Embryonic facial prominence (tissue), 1 donor: Measurements from ENCODE around the gene OR5K3.
"Not testable (repeated sequence)": the region's sequence is repeated elsewhere in the genome, so short reads cannot be mapped to it uniquely, and the experiment has no call there.

Experiments used
- DNase-seq: peaks from one replicate; pipeline ENCODE4 v3.0.0-alpha.2; 2016; ENCODE audit errors: extremely low spot score

OR5K3 gene, protein sequence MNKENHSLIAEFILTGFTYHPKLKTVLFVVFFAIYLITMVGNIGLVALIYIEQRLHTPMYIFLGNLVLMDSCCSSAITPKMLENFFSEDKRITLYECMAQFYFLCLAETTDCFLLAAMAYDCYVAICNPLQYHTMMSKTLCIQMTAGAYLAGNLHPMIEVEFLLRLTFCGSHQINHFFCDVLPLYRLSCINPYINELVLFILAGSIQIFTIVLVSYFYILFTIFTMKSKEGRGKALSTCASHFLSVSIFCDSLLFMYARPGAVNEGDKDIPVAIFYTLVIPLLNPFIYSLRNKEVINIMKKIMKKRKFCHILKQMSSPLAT

DNA sequence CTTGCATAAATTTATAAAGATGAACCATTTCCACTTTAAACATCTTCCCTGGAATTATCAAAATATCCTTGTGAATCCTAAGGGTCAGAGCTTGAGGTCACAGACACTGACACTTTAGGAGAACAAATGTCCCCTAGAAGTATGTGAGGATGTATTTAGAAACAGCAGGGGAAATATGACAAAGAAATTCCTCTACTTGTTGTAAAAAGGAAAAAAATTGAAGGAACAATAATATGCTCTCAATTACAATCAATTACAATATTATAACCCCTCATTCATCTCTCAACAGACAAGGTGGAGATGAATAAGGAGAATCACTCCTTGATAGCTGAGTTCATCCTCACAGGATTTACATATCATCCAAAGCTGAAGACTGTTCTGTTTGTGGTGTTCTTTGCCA lies at the start of gene OR5K3:
OR5K3 (plus strand) TSS at position 301 of the 400 bp plus-strand sequence; CDS start at position 301, 0 bp downstream.
- DNase-seq = no peak

DNA sequence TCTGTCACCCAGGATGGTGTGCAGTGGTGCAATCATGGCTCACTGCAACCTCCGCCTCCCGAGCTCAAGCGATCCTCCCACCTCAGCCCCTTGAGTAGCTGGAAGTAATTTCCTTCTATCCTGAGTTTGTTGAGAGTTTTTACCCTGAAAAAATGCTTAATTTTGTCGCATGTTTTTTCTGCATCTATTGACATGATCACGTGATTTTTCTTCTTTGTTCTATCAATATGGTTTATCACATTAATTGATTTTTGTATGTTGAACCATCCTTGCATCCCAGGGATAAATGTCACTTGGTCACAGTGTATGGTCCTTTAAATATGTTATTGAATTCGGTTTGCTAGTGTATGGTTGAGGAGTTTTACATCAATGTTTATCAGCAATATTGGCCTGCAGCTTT lies 48.7 kb upstream of the OR5K3 start:
- DNase-seq = no peak

DNA sequence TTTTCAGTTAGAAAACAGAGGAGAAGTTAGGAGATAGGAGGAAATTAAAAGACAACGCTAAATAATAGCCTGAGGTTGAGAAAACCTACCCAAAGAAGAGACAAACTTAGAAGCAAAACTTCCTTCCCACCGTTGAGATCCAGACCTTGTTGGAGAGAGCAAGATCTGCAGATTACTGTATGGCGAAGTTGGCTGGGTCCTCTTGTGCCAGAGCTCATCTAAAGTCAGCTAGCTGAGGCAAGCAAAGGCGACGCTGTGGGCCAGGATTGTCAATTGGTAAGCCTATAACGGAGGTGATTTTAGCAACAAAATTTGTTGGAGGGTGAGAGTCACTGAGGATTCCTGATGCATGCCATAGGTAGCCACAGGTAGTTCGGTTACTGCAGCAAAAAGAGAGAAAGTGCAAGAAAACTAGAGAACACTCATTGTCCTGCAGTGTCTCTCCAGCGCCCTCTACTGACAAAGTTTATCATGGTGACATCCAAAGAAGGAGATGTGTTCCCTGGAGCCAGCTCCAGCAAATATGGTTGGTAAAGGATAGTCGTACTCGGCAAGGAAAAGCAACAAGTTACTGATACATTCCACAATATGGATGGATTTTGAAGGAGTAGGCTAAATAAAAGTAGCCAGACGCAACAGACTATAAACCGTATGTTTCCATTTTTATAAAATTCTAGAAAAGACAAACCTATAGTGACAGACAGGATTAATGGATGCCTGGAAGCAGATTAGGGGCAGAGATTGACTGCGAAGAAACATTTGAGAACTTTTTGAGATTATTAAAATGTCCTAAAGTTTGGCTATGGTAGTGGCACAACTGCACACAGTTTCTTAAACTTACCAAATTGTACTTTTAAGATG lies 46.6 kb upstream of the OR5K3 start:
- no peak for DNase-seq

DNA sequence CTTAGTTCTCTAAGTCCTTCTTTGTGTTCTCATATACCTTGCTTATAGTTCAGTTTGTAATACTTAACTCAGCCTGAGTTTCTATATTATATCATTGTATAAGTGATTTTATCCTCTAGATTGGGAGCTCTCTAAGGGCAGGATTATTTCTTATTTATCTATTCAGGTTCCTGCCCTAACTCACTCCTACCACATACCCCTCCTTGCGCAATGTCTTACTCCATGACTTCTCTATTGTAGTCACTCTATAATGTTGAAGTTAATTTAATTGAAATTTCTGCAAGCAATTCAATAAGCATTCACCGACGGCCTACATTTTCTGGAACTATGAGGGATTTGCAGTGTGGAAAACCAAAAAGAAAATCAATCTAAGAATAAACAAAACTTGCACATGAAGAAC lies 40.4 kb upstream of the OR5K3 start:
- DNase-seq = no peak

DNA sequence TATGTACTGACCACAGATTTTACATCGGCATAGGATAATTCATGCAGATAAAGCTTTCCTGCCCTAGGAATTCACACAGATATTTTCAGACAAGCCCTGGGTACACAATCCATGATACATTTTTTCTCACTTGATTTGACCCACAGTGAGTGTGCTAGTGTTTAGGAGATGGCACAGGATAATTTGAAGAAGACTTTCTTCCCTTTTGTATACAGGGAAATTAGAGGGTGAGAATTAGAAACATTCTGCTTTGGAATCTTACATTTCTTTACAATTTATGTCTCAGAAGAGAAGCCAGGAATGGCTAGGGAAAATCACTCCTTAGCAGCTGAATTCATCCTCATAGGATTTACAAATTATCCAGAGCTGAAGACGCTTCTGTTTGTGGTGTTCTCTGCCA lies 36.9 kb upstream of the OR5K3 start, which contains the start of gene OR5K4:
OR5K4 (plus strand) TSS at position 301 of the 400 bp plus-strand sequence; CDS start at position 301, 0 bp downstream.
- no peak for DNase-seq

DNA sequence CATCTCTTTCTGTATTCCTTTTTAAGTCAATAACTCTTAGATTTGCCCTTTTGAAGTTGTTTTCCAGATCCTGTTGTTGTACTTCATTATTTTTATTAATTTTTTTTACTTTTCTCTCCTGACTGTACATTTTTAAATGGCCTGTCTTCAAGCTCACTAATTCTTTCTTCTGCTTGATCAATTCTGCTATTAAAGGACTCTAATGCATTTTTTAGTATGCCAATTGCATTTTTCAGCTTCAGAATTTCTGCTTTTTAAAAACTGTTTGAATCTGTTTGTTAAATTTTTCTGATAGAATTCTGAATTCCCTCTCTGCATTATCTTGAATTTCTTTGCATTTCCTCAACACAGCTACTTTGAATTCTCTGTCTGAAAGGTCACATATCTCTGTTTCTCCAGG lies 31.2 kb upstream of the OR5K3 start:
- DNase-seq = no peak

DNA sequence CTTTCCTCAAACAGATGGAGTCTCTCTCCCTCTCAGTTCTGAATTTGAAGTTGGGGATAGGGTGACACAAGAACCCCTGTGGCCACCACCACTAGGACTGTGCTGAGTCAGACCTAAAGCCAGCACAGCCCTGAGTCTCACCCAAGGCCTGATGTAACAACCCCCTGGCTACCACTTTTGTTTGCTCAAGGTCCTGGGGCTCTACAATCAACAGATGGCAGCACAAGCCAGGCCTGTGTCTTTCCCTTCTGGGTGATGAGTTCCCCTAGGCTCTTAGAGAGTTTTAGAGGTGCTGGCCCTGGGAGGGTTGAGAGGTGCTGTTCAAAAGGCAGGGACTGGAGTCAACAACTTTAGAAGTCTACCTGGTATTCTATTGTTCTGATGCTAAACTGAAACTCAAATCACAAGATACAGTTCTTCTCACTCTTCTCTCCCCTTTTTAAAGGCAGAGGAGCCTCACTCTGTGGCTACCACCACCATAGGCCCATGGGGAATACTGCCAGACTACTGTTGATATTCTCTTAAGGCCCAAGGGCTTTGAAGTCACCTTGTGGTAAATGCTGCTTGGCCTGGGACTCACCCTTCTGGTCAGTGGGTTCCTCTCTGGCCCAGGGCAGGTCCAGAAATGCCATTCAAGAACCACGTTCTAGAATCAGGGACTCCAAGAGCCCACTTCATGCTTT lies 30.3 kb upstream of the OR5K3 start:
- DNase-seq = no peak

DNA sequence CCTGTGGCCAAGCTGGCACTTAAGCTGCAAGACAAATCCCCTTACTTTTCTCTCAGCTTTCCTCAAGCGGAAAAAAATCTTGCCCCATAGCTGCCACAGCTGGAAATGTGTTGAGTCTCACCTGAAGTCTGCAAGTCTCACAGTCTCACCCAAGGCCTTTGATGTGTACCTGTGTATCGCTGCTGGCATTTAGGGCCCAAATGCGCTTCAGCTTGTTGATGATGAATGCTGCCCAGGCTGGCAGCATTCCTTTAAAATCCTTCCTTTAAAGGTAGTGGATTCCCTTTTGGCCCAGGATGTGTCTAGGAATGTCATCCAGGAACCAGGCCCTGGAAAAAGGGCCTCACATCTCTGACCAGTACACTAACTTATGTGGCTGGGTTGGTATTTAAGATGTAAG lies 29.8 kb upstream of the OR5K3 start:
- DNase-seq = no peak

DNA sequence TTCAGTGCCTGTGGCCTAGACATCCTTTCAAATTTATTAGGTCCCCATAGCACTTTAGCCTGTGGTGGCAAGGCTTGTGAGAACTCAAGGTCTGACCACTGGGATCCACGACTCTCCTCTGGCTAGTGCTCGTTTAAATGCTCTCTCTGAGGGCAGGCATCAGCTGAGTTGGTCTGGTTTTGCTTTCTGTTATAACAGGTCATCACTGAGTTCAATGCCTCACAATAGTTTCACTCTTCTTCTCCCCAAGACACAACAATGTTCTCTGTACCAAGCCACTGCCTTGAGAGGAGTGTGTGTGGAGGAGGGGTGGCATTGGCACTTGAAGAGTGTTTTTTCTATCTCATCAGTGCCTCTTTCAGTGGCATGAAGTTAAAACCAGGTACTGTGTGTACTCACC lies 29.2 kb upstream of the OR5K3 start:
- no peak for DNase-seq

DNA sequence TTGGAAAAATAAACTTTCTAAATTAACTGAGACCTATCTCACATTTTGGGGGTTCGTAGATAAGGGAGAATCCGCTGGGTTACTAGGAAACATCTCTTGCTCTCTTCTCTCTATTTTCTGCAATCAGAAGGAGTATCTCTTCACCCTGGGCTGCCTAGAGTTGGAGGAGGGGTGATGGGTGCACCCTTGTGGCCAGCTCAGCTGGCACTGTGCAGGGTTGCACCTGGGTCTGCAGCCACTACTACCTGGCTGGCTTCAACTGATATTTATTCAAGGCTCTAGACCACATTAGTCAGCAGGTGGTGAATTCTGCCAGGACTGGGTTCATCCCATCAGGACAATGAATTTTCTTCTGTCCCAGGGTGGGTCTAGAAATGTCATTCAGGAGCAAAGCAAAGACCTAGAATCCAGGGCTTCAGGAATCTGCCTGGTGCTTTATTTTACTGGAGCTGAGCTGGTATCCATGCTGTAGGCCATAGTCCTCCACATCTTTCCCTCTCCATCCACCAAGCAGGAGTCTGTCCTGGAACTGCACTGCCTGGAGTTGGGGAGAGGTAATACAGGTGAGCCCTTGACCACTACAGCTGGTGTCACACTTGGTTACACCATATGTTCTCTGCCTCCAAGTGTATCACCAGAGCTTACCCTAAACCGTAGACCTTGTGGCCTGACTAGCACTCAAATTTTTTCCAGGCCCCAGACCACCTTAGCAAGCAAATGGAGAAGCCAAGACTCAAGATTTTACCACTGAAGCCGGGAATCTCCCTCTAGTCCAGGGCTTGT lies 22.8 kb upstream of the OR5K3 start:
- DNase-seq = no peak

DNA sequence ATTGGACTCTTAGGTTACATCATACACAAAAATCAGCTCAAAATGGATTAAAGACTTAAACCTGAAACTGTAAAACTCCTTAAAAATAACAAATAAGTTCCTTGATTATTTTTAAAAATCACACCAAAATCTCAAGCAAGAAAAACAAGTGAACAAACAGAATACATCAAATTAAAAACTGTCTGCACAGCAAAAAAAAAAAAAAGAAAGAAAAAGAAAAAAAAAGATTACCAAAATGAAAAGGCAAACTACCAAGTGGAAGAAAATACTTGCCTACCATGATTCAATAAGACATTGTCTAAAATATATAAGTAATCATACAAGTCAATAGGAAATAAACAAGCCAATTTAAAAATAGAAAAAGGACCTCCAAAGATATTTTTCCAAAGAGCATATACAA lies 19.3 kb upstream of the OR5K3 start:
- no peak for DNase-seq

DNA sequence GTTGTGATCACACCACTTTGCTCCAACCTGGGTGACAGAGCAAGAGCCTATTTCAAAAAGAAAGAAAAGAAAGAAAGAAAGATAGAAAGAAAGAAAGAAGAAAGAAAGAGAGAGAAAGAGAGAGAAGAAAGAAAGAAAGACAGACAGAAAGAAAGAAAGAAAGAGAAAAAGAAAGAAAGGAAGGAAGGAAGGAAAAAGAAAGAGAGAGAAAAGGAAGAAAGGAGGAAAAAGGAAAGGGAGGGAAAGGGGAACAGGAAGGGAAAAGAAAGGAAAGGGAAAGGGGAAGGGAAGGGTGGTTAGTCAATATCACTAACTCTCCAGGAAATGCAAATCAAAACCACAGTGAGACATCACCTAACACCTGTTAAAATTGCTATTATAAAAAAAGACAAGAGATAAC lies 18.6 kb upstream of the OR5K3 start:
- no peak for DNase-seq

DNA sequence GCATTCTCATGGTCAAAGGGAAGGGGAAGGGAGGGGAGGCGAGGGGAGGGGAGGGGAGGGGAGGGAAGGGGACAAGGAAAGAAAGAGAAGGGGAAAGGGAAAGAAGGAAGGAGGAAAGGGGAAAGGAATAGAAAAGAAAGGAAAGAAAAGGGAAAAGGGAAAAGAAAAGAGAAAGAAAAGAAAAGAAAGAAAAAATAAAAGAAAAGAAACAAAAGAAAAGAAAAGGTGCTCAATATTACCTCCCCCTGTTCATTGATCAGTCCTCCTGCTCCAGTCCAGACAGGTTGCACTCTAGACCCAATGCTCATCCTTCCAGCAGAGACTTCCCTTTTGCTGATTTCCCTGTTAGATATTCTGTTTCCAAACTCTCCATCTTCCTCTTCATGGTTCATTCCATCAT lies 18.0 kb upstream of the OR5K3 start:
- DNase-seq = no peak

DNA sequence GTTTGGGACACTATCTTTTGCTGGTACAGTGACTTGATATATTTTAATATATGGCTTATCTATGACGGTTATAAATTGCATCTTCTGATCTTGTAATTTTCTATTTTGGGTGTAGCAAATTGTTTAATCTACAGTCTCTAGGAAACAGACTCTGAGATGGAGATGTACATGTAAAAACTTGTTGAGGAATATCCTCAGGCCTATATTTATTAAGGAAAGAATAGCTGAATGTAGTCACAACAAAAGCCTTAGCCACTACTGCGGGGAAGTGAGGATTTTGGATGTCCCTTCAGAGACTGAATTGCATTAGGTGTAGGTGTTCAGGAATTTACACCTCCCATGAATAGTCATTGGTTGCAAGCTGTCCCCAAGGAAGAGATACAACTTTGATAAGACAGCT lies 13.8 kb upstream of the OR5K3 start:
- DNase-seq = no peak

DNA sequence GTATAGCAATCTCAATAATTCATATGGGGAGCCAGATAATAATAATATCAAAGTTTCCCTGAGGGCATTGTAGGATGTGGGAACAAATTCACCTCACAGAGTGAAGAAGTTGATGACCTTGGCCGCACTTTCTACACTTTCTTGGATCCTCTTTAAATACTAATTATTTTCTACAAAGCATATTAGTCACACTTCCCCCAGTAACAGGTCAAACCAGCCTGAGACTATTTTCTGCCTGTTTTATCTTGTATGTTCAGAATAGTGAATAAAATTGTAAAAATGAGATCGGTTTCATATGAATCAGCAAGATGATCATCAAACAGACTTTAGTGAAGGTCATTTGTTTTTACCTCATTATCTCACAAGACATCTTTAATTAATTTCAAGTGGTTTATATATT lies 2.3 kb upstream of the OR5K3 start:
- no peak for DNase-seq

DNA sequence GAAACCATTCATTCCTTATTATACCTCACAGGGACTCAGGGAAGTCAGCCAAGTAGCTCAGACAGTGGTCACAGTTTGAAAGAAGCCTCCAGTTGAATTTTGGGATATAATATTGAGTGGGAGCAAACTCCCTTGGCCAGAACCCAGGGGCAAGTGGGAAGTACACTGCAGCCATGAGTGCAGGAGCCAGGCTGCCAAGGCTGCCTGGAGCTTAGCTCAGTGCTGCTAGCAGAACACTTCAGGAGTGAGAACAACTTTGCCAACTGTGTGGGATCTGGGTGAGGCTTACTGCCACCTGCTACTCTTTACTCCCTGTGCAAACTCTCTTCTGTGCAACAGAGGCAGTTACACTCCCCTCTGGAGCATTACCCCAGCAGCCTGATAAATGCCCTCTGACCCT lies 4.6 kb downstream of the OR5K3 start:
- no peak for DNase-seq

DNA sequence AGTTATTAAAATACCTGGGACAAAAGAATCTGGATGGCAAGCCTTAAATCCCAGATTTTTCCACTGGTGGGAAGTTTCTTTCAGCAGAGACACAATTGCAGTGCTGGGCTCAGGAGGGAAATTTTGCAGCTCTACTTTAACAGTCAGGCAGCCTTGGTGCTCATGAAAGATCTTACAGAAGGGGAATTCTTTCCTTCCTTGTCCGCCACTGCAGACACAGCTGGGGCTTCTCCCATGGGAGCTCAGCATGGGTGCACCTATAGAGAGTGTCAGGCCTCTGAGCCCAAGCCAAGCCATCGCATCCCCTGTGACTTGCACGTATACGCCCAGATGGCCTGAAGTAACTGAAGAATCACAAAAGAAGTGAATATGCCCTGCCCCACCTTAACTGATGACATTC lies 6.0 kb downstream of the OR5K3 start:
- not testable (repeated sequence) for DNase-seq

DNA sequence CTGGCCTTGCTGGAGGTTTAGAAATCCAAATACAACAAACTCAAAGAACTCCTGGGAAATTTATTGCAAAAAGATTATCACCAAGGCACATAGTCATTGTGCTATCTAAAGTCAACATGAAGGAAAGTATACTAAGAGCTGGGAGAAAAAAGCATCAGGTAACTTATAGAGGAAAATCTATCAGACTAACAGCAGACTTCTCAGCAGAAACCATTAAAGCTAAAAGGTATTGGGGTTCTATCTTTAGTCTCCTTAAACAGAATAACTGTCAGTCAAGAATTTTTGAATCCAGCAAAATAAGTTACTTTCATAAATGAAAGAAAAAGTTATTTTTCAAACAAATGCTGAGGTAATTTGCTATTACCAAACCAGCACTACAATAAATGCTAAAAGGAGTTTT lies 8.0 kb downstream of the OR5K3 start:
- no peak for DNase-seq

DNA sequence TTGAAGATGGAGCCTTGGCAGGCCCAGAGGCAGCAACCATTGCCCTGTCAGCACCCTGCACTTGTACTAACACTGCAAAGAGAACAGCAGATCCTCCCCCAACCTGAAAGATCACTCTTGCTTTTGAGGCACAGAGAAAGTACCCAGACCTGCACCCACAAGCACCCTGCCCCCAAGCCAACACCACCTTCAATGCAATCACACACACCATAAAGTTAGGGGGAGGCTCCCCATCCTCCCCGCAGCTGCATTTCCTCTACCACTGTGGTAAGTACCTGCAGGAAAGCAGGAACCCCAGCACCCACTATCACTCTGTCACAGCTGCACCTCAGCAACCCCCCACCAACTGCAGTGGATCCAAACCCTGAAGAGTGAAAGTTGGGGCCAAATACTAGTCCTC lies 12.0 kb downstream of the OR5K3 start:
- no peak for DNase-seq

DNA sequence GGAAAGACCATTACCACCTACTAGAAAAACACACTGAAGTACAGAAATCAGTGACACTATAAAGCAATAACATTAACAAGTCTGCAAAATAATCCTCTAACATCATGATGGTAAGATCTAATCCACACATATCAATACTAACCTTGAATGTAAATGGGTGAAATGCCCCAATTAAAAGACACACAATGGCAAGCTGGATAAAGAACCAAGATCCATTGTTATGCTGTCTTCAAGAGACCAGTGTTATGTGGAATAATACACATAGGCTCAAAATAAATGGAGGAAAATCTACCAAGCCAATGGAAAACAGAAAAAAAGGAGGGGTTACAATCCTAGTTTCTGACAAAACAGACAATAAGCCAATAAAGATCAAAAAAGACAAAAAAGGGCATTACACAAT lies 13.5 kb downstream of the OR5K3 start:
- DNase-seq = no peak

DNA sequence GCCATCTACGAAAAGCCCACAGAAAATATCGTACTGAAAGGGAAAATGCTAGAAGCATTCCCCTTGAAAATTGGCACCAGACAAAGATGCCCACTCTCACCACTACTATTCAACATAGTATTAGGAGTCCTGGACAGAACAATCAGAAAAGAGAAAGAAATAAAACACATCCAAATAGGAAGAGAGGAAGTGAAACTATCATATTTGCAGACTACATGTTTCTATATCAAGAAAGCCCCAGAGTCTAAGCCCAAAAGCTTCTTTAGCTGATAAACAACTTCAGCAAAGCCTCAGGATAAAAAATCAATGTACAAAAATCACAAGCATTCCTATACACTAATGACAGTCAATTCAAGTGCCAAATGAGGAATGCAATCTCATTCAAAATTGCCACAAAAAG lies 15.6 kb downstream of the OR5K3 start:
- no peak for DNase-seq

DNA sequence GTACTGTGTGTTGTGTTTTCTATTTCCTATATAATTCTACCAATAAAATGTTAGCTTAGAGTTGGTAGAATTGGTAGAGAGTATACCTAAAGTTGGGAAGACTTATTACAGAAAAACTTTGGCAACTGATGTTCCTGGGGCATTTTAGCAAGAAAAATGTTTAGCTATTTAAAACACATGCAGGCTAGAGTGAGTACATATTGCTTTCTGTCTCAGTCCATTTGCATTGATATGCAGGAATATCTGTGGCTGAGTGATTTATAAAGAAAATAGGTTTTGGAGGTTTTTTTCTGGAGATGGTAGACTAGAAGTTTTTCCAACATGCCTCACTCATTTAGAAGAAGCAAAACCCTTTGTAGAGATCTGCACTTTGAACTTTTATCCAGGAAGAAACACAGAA lies 42.1 kb downstream of the OR5K3 start:
- no peak for DNase-seq
